ENCODE results near the gene TIGAR. TPM values are rescaled to one million over a fixed set of nuclear protein-coding genes. Genes with fewer than 3 reads are reported as not detected.

TIGAR gene
- total RNA-seq, 2 experiments from 2014 or later = 14.7 to 15.8 TPM

- Mint-ChIP-seq H3K4me3 (no peak overlapping the region), H3K27ac (peak overlapping the region; percentile 65), H3K27me3 (ENCODE audit: low read depth) (no peaks in the 10 kb centered on the region), H3K4me1 (ENCODE audit: low read depth) (peaks cover 97% of the 10 kb centered on the region), H3K9me3 (ENCODE audit: insufficient read depth) (no peaks in the 10 kb centered on the region), H3K36me3 (ENCODE audit: low read depth) (peaks cover 96% of the 10 kb centered on the region)
- ChIA-PET CTCF (interaction anchor here (0.8 to 12.7 kb wide), 4 partner anchors 9 to 399 kb away, joined by 3 to 242 read pairs (median 4); partner anchors contain the start of gene CCND2), POLR2A (interaction anchor here (0.6 to 2.6 kb wide), 4 partner anchors 9 to 28 kb away, joined by 3 to 10 read pairs (median 3); no protein-coding TSS in a partner anchor)
- DNase-seq (no peak), ATAC-seq (no peak)
These were observed 37.3 kb upstream of the TIGAR start for GRCh38 chr12:4283512-4284255.

- Mint-ChIP-seq H3K36me3 (ENCODE audit: low read depth) (peaks cover 96% of the 10 kb centered on the region), H3K4me3 (no peak overlapping the region), H3K27me3 (ENCODE audit: low read depth) (no peaks in the 10 kb centered on the region), H3K4me1 (ENCODE audit: low read depth) (peaks cover 97% of the 10 kb centered on the region), H3K9me3 (ENCODE audit: insufficient read depth) (no peaks in the 10 kb centered on the region), H3K27ac (peak overlapping the region; percentile 65)
- ChIA-PET CTCF (interaction anchor here (12.7 kb wide), 1 partner anchor 400 kb away, joined by 242 read pairs; no protein-coding TSS in a partner anchor), POLR2A (interaction anchor here (0.6 to 2.6 kb wide), 2 partner anchors 8 to 27 kb away, joined by 3 to 10 read pairs; no protein-coding TSS in a partner anchor)
- ATAC-seq (no peak), DNase-seq (no peak)
These were observed 36.7 kb upstream of the TIGAR start for GRCh38 chr12:4284306-4284705.

GRCh38 chr12:4285070-4285469 is 35.9 kb upstream of the TIGAR start:
- Mint-ChIP-seq H3K27me3 (ENCODE audit: low read depth) (no peaks in the 10 kb centered on the region), H3K4me1 (ENCODE audit: low read depth) (peaks cover 96% of the 10 kb centered on the region), H3K27ac (peak overlapping the region; percentile 20), H3K9me3 (ENCODE audit: insufficient read depth) (no peaks in the 10 kb centered on the region), H3K4me3 (no peak overlapping the region), H3K36me3 (ENCODE audit: low read depth) (peaks cover 97% of the 10 kb centered on the region)
- ChIA-PET POLR2A (interaction anchor here (1.2 kb wide), 1 partner anchor 29 kb away, joined by 3 read pairs; no protein-coding TSS in a partner anchor), CTCF (interaction anchor here (1.2 to 12.7 kb wide), 3 partner anchors 8 to 401 kb away, joined by 3 to 242 read pairs (median 79); no protein-coding TSS in a partner anchor)
- ATAC-seq (no peak), DNase-seq (no peak)

- POLR2A ChIA-PET = interaction anchor here (1.2 kb wide), 1 partner anchor 28 kb away, joined by 3 read pairs; no protein-coding TSS in a partner anchor
- H3K36me3 Mint-ChIP-seq (ENCODE audit: low read depth) = peaks cover 97% of the 10 kb centered on the region
- H3K27ac Mint-ChIP-seq = peak overlapping the region; percentile 41
- ATAC-seq (no peak), DNase-seq (no peak)
- CTCF ChIA-PET = interaction anchor here (10.3 to 12.7 kb wide), 2 partner anchors 9 to 402 kb away, joined by 79 to 242 read pairs; no protein-coding TSS in a partner anchor
- peaks cover 96% of the 10 kb centered on the region for H3K4me1 Mint-ChIP-seq (ENCODE audit: low read depth)
- H3K27me3 Mint-ChIP-seq (ENCODE audit: low read depth) = no peaks in the 10 kb centered on the region
- no peak overlapping the region for H3K4me3 Mint-ChIP-seq
- H3K9me3 Mint-ChIP-seq (ENCODE audit: insufficient read depth) = no peaks in the 10 kb centered on the region
These were observed 34.8 kb upstream of the TIGAR start for GRCh38 chr12:4286228-4286627.

GRCh38 chr12:4286771-4287317 is 34.2 kb upstream of the TIGAR start:
- H3K27me3 Mint-ChIP-seq (ENCODE audit: low read depth) = no peaks in the 10 kb centered on the region
- DNase-seq = no peak
- POLR2A ChIA-PET = interaction anchor here (0.8 kb wide), 1 partner anchor 313 kb away, joined by 3 read pairs; no protein-coding TSS in a partner anchor
- ATAC-seq = no peak
- no peak overlapping the region for H3K4me3 Mint-ChIP-seq
- H3K36me3 Mint-ChIP-seq (ENCODE audit: low read depth) = peaks cover 98% of the 10 kb centered on the region
- CTCF ChIA-PET = interaction anchor here (10.3 to 12.7 kb wide), 2 partner anchors 10 to 403 kb away, joined by 79 to 242 read pairs; no protein-coding TSS in a partner anchor
- H3K4me1 Mint-ChIP-seq (ENCODE audit: low read depth) = peaks cover 97% of the 10 kb centered on the region
- H3K27ac Mint-ChIP-seq = peak overlapping the region; percentile 41
- no peaks in the 10 kb centered on the region for H3K9me3 Mint-ChIP-seq (ENCODE audit: insufficient read depth)

GRCh38 chr12:4287325-4288211 is 33.4 kb upstream of the TIGAR start:
- Mint-ChIP-seq H3K27me3 (ENCODE audit: low read depth) (no peaks in the 10 kb centered on the region), H3K27ac (peak overlapping the region; percentile 70), H3K4me1 (ENCODE audit: low read depth) (peaks cover 96% of the 10 kb centered on the region), H3K9me3 (ENCODE audit: insufficient read depth) (no peaks in the 10 kb centered on the region), H3K36me3 (ENCODE audit: low read depth) (peaks cover 96% of the 10 kb centered on the region), H3K4me3 (no peak overlapping the region)
- CTCF ChIA-PET = interaction anchor here (10.3 kb wide), 1 partner anchor 10 kb away, joined by 79 read pairs; no protein-coding TSS in a partner anchor
- no peak for ATAC-seq
- POLR2A ChIA-PET = interaction anchor here (0.6 to 0.8 kb wide), 2 partner anchors 172 to 314 kb away, joined by 3 to 4 read pairs; no protein-coding TSS in a partner anchor
- DNase-seq = no peak

- no peak for ATAC-seq
- DNase-seq = no peak
- H3K27me3 Mint-ChIP-seq (ENCODE audit: low read depth) = no peaks in the 10 kb centered on the region
- H3K27ac Mint-ChIP-seq = peak overlapping the region; percentile 70
- ChIA-PET POLR2A (interaction anchor here (1.1 to 1.9 kb wide), 2 partner anchors 12 to 18 kb away, joined by 3 to 4 read pairs; no protein-coding TSS in a partner anchor), CTCF (interaction anchor here (10.3 kb wide), 1 partner anchor 11 kb away, joined by 79 read pairs; no protein-coding TSS in a partner anchor)
- H3K36me3 Mint-ChIP-seq (ENCODE audit: low read depth) = peaks cover 96% of the 10 kb centered on the region
- no peak overlapping the region for H3K4me3 Mint-ChIP-seq
- no peaks in the 10 kb centered on the region for H3K9me3 Mint-ChIP-seq (ENCODE audit: insufficient read depth)
- H3K4me1 Mint-ChIP-seq (ENCODE audit: low read depth) = peaks cover 98% of the 10 kb centered on the region
These were observed 32.5 kb upstream of the TIGAR start for GRCh38 chr12:4288296-4289131.

GRCh38 chr12:4289231-4289878 is 31.7 kb upstream of the TIGAR start:
- Mint-ChIP-seq H3K27ac (peak overlapping the region; percentile 72), H3K36me3 (ENCODE audit: low read depth) (peaks cover 95% of the 10 kb centered on the region), H3K27me3 (ENCODE audit: low read depth) (no peaks in the 10 kb centered on the region), H3K4me1 (ENCODE audit: low read depth) (peaks cover 96% of the 10 kb centered on the region), H3K9me3 (ENCODE audit: insufficient read depth) (no peaks in the 10 kb centered on the region), H3K4me3 (no peak overlapping the region)
- no peak for ATAC-seq
- CTCF ChIA-PET = interaction anchor here (10.3 kb wide), 1 partner anchor 12 kb away, joined by 79 read pairs; no protein-coding TSS in a partner anchor
- POLR2A ChIA-PET = interaction anchor here (1.1 to 1.9 kb wide), 3 partner anchors 12 to 21 kb away, joined by 3 to 4 read pairs (median 3); no protein-coding TSS in a partner anchor
- DNase-seq = no peak

- H3K4me3 Mint-ChIP-seq = no peak overlapping the region
- POLR2A ChIA-PET = interaction anchor here (1.1 to 1.9 kb wide), 3 partner anchors 13 to 22 kb away, joined by 3 to 4 read pairs (median 3); no protein-coding TSS in a partner anchor
- CTCF ChIA-PET = interaction anchor here (10.3 kb wide), 1 partner anchor 13 kb away, joined by 79 read pairs; no protein-coding TSS in a partner anchor
- peaks cover 96% of the 10 kb centered on the region for H3K4me1 Mint-ChIP-seq (ENCODE audit: low read depth)
- DNase-seq (no peak), ATAC-seq (no peak)
- no peaks in the 10 kb centered on the region for H3K27me3 Mint-ChIP-seq (ENCODE audit: low read depth)
- H3K27ac Mint-ChIP-seq = peak overlapping the region; percentile 61
- H3K9me3 Mint-ChIP-seq (ENCODE audit: insufficient read depth) = no peaks in the 10 kb centered on the region
- peaks cover 95% of the 10 kb centered on the region for H3K36me3 Mint-ChIP-seq (ENCODE audit: low read depth)
These were observed 30.8 kb upstream of the TIGAR start for GRCh38 chr12:4289998-4290790.

Data from activated CD8-positive, alpha-beta T cell treated with anti-CD3 and anti-CD28 coated beads, Interleukin-2, amount 10 ng/mL, durations not matched to agents 7 days and 5 days (primary cell).